Measurements from ENCODE around the gene CETP. TPM values are rescaled to one million over a fixed set of nuclear protein-coding genes. Genes with fewer than 3 reads are reported as not detected.
A peak's percentile ranks its signal among the peaks of the same experiment; 100 is the strongest.

CETP gene
- total RNA-seq, 4 donors from 2014 or later, result 0.55 TPM; not detected in 3

DNA sequence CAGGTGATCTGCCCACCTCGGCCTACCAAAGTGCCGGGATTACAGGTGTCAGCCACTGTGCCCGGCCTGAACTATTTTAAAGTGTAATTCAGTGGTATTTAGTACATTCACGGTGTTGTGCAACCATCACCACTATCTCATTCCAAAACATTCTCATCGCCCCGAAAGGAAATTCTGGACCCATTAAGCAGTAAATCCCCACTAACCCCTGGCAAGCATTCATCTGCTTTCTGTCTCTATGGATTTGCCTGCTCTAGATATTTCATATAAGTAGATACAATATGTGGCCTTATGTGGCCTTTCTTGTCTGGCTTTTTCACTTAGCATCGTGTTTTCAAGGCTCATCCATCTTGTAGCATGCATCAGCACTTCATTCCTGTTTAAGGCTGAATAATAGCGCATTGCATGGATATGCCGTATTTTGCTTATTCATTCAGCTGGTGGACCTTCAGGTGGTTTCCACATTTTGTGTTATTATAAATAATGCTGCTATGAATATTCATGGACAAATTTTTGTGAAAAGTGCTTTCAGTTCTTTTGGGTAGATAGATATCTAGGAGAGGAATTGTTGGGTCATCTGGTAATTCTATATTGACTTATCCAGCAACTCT lies 38.2 kb upstream of the CETP start:
- H3K36me3 ChIP-seq, result no peaks in the 10 kb centered on the region
- no peaks in the 10 kb centered on the region for H3K9me3 ChIP-seq
- no peak for TF ChIP-seq POLR2A (IDR thresholded peaks at IDR 0.05)
- no peak for TF ChIP-seq POLR2AphosphoS5 (IDR thresholded peaks at IDR 0.05)
- TF ChIP-seq EP300 (IDR thresholded peaks at IDR 0.05; ENCODE audit: low read depth), result no peak
- TF ChIP-seq, protein P1, sequence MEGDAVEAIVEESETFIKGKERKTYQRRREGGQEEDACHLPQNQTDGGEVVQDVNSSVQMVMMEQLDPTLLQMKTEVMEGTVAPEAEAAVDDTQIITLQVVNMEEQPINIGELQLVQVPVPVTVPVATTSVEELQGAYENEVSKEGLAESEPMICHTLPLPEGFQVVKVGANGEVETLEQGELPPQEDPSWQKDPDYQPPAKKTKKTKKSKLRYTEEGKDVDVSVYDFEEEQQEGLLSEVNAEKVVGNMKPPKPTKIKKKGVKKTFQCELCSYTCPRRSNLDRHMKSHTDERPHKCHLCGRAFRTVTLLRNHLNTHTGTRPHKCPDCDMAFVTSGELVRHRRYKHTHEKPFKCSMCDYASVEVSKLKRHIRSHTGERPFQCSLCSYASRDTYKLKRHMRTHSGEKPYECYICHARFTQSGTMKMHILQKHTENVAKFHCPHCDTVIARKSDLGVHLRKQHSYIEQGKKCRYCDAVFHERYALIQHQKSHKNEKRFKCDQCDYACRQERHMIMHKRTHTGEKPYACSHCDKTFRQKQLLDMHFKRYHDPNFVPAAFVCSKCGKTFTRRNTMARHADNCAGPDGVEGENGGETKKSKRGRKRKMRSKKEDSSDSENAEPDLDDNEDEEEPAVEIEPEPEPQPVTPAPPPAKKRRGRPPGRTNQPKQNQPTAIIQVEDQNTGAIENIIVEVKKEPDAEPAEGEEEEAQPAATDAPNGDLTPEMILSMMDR (IDR thresholded peaks at IDR 0.05), result no peak
- intact Hi-C loops (cut with DNase I; ENCODE audit: low total_unique reads) (no loop called here), in situ Hi-C loops (cut with MboI; ENCODE audit: low pct_ligation_motif_present in 1 of 4, low pct_unique_long_range_greater_than_20kb in 1 of 4, low sequenced_read_pairs in 3 of 4) (no loop called here)
- 83 to 90% methylated on average over 4 to 9 of the region's 9 CpGs for WGBS, 2 donors (ENCODE audit: low coverage in 1 of 2)
- no peak overlapping the region for H3K4me3 ChIP-seq
- no peak overlapping the region for H3K27ac ChIP-seq
- H3K4me1 ChIP-seq, result peaks cover 0 to 9% (median 5%) of the 10 kb centered on the region in 4 donors
- no peak for DNase-seq
- H3K27me3 ChIP-seq, result no peaks in the 10 kb centered on the region

DNA sequence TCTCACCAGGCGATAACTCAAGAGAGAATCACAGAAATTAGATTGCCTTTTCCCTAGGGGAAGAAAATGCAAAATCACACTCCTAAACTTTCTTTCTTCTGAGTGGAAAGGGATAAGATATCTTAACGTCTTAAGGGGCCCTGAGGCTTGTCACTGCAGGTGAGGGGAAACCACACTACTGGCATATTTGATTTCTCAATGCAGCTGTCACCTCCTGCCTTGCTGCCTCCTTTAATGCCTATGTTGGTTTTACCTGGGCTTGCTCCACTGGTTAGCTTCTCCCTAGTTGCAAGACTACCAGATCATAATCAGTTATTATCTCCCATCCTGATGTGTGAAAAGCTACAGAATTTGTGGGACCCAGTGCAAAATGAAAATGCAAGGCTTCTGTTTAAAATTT lies 34.3 kb upstream of the CETP start:
- Histone ChIP-seq H3K4me1 (peaks cover 4 to 23% (median 15%) of the 10 kb centered on the region in 4 donors), H3K27me3 (no peaks in the 10 kb centered on the region), H3K27ac (no peak overlapping the region), H3K9me3 (no peaks in the 10 kb centered on the region), H3K36me3 (no peaks in the 10 kb centered on the region), H3K4me3 (no peak overlapping the region)
- intact Hi-C loops (cut with DNase I; ENCODE audit: low total_unique reads) (no loop called here), in situ Hi-C loops (cut with MboI; ENCODE audit: low pct_ligation_motif_present in 1 of 4, low pct_unique_long_range_greater_than_20kb in 1 of 4, low sequenced_read_pairs in 3 of 4) (no loop called here)
- DNase-seq, result no peak
- WGBS, 2 donors (ENCODE audit: low coverage in 1 of 2), result 71 to 83% methylated on average over 2 of the region's 2 CpGs
- TF ChIP-seq POLR2AphosphoS5 (IDR thresholded peaks at IDR 0.05) (no peak), EP300 (IDR thresholded peaks at IDR 0.05; ENCODE audit: low read depth) (no peak)

DNA sequence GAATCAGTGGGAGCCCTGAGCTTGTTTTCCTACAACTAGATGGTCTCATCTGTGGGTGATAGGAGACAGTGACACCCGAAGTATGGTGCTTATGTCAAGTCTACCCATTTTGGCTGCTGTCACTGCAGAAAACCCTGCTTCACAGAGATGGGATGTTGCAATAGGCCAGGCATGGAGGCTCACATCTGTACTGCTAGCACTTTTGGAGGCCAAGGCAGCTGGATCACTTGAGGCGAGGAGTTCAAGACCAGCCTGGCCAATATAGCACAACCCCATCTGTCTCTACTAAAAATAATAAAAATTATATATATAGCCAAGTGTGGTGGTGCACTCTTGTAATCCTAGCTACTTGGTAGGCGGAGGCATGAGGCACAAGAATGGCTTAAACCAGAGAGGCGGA lies 32.1 kb upstream of the CETP start:
- 93 to 96% methylated on average over 3 to 4 of the region's 4 CpGs for WGBS, 2 donors (ENCODE audit: low coverage in 1 of 2)
- in situ Hi-C loops (cut with MboI; ENCODE audit: low pct_ligation_motif_present in 1 of 4, low pct_unique_long_range_greater_than_20kb in 1 of 4, low sequenced_read_pairs in 3 of 4), result no loop called here

DNA sequence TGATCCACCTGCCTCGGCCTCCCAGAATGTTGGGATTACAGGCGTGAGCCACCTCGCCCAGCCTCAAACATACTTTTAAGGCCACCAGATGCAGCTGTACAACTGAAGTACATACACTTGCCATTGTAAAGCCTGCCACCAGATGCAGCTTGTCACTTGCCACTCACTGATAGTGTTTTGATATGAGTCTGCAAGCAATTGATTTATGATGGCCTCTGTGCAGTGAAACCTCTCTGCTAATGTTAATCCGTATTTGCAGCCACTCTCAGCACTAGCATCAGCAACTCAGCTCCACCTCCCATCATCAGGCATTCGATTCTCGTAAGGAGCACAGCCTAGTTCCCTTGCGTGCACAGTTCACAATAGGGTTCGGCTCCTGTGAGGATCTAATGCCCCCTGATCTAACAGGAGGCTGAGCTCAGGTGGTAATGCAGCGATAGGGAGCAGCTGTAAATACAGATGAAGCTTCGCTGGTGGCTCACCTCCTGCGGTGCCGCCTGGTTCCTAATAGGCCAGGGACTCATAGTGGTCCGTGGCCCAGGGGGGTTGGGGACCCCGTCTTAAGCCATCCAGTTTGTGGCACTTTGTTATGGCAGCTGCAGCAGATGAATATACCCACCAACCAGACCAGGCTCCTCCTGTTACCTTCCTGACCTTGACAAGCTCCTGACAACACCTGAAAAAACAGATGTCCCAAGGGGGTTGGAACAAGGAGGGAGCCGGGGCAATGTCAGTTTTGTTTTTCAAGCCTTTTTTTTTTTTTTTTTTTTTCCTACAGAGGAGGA lies 31.1 kb upstream of the CETP start:
- TF ChIP-seq EP300 (IDR thresholded peaks at IDR 0.05; ENCODE audit: low read depth) (no peak), POLR2A (IDR thresholded peaks at IDR 0.05) (no peak), POLR2AphosphoS5 (IDR thresholded peaks at IDR 0.05) (no peak)
- TF ChIP-seq, protein P1 (IDR thresholded peaks at IDR 0.05), result no peak
- Histone ChIP-seq H3K27me3 (no peaks in the 10 kb centered on the region), H3K27ac (peak overlapping the region; percentile 97 to 100 (median 98)), H3K9me3 (no peaks in the 10 kb centered on the region), H3K4me1 (peaks cover 0 to 38% (median 31%) of the 10 kb centered on the region in 4 donors), H3K36me3 (peaks cover 0 to 8% (median 0%) of the 10 kb centered on the region in 4 donors), H3K4me3 (peak overlapping the region in 1 of 4 donors; percentile 22)
- peak; percentile 42 for DNase-seq
- in situ Hi-C loops (cut with MboI; ENCODE audit: low pct_ligation_motif_present in 1 of 4, low pct_unique_long_range_greater_than_20kb in 1 of 4, low sequenced_read_pairs in 3 of 4), result no loop called here
- intact Hi-C loops (cut with DNase I; ENCODE audit: low total_unique reads), result no loop called here
- 56 to 57% methylated on average over 3 to 15 of the region's 15 CpGs for WGBS, 2 donors (ENCODE audit: low coverage in 1 of 2)

More for the DNA sequence above, 32.1 kb upstream of the CETP start:
- no peaks in the 10 kb centered on the region for H3K27me3 ChIP-seq
- intact Hi-C loops (cut with DNase I; ENCODE audit: low total_unique reads), result no loop called here
- H3K9me3 ChIP-seq, result no peaks in the 10 kb centered on the region
- peak overlapping the region in 3 of 4 donors; percentile 97 to 98 (median 98) for H3K27ac ChIP-seq
- peaks cover 0 to 28% (median 23%) of the 10 kb centered on the region in 4 donors for H3K4me1 ChIP-seq
- no peak for TF ChIP-seq POLR2AphosphoS5 (IDR thresholded peaks at IDR 0.05)
- TF ChIP-seq, protein P1 (IDR thresholded peaks at IDR 0.05), result no peak
- no peak for TF ChIP-seq EP300 (IDR thresholded peaks at IDR 0.05; ENCODE audit: low read depth)
- TF ChIP-seq POLR2A (IDR thresholded peaks at IDR 0.05), result no peak
- no peak for DNase-seq
- H3K4me3 ChIP-seq, result no peak overlapping the region
- no peaks in the 10 kb centered on the region for H3K36me3 ChIP-seq
